GM13977 (cell line): ENCODE results near the gene MN1.

ENCODE experiments used
- DNase-seq: peaks from one replicate; pipeline ENCODE4 v3.0.0; 2012; ENCODE audit warnings: low spot score
- CTCF ChIP-seq: IDR thresholded peaks from 2 replicates; pipeline ENCODE4 v1.5.1; 2012; ENCODE audit warnings: mild to moderate bottlenecking, control low read depth; ENCODE audit not compliant: insufficient read depth; ENCODE audit errors: extremely low read depth, missing control alignments
- in situ Hi-C: fragments of 300-500 bp; cut with MboI; formaldehyde crosslinking; loops from one replicate; pipeline ENCODE4 v1.12.0; 2022; ENCODE audit warnings: low sequenced_read_pairs, low pct_unique_long_range_greater_than_20kb, mixed read lengths, inconsistent platforms; ENCODE audit not compliant: unreplicated experiment

The MN1 gene

GRCh38 chr22:27844656-27845591, 43.4 kb upstream of the MN1 start:
- no peak for DNase-seq
- TF ChIP-seq CTCF, result no peak
- in situ Hi-C loops, result no loop called here

DNA sequence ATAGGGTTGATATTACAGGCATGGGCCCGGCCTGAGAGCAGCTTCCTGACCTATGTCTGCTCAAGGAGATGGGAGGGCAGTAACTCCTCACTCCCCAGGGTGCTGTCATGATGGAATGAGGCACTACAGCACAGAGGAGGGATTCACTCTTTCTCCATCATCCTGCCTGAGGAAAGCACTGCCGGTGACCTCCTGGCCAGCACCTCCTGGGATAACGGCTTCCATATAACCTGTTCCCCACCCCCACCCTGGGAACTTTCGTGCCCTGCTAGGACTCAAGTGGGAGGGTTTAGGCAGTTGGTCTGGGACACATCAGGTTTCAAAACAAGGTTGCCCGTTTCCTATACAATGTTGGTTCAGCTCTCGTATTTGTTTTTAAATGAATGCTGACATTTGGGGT, 42.7 kb upstream of the MN1 start:
- in situ Hi-C loops, result no loop called here
- TF ChIP-seq CTCF, result no peak

DNA sequence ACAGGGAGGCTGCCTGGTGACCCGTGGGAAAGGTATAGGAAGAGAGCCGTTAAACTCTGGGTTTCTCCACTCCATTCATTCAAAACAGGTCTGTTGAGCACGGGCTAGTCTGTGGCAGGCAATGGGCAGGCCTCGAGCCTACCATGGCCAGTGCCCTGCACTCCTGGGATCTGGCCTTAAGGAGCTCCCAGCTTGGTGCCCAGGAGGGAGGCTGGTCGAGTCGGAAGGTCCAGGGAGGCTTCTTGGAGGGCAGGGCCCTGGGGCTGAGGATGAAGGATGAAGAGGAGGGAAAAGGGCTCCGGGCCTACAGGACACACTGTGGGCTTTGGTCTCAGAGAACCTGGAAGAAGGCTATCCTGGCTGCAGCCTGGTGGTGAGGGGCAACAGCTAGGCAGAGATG, 41.9 kb upstream of the MN1 start:
- DNase-seq, result no peak
- in situ Hi-C loops, result no loop called here
- TF ChIP-seq CTCF, result no peak

More for the DNA sequence above, 42.7 kb upstream of the MN1 start:
- no peak for DNase-seq

GRCh38 chr22:27842669-27843431, 41.3 kb upstream of the MN1 start:
- no peak for TF ChIP-seq CTCF
- in situ Hi-C loops, result no loop called here
- no peak for DNase-seq

DNA sequence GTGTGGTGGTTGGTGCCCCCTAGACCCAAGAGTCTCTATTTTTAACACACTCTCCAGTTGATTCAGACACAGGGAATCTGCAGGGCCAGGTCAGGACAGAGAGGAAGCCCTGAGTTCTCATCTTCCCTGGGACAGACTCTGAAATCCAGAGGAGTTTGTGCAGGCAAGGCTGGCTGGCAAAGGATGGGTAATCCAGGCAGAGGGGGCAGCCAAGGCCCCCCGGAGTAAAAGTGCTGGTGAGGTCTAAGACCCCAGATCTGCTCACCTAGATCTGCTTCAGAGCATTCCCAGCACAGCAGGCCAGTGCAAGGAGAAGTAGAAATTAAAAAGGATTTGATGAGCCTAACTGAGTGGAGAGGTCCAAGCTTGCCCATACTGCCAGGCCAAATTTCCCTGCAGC, 40.6 kb upstream of the MN1 start:
- in situ Hi-C loops, result no loop called here
- no peak for DNase-seq
- no peak for TF ChIP-seq CTCF

- no peak for TF ChIP-seq CTCF
- in situ Hi-C loops, result no loop called here
These were observed 38.9 kb upstream of the MN1 start for GRCh38 chr22:27840436-27840835.

More at GRCh38 chr22:27840436-27840835, 38.9 kb upstream of the MN1 start:
- DNase-seq, result no peak
